NCI-H1417 (cell line): ENCODE measurements around the gene SOAT2.

ENCODE experiments used
- DNase-seq, 3 experiments: peaks; one replicate each; lab custom pipeline; 2025; lab: John Stamatoyannopoulos, UW

Gene SOAT2, protein sequence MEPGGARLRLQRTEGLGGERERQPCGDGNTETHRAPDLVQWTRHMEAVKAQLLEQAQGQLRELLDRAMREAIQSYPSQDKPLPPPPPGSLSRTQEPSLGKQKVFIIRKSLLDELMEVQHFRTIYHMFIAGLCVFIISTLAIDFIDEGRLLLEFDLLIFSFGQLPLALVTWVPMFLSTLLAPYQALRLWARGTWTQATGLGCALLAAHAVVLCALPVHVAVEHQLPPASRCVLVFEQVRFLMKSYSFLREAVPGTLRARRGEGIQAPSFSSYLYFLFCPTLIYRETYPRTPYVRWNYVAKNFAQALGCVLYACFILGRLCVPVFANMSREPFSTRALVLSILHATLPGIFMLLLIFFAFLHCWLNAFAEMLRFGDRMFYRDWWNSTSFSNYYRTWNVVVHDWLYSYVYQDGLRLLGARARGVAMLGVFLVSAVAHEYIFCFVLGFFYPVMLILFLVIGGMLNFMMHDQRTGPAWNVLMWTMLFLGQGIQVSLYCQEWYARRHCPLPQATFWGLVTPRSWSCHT

GRCh38 chr12:53102883-53103807, at the start of gene SOAT2:
Gene SOAT2, plus strand, starts transcription at chr12:53103486. Its CDS starts 92 bp downstream, at chr12:53103578.
- DNase-seq: peak in 1 of 3 experiments; percentile 35

DNA sequence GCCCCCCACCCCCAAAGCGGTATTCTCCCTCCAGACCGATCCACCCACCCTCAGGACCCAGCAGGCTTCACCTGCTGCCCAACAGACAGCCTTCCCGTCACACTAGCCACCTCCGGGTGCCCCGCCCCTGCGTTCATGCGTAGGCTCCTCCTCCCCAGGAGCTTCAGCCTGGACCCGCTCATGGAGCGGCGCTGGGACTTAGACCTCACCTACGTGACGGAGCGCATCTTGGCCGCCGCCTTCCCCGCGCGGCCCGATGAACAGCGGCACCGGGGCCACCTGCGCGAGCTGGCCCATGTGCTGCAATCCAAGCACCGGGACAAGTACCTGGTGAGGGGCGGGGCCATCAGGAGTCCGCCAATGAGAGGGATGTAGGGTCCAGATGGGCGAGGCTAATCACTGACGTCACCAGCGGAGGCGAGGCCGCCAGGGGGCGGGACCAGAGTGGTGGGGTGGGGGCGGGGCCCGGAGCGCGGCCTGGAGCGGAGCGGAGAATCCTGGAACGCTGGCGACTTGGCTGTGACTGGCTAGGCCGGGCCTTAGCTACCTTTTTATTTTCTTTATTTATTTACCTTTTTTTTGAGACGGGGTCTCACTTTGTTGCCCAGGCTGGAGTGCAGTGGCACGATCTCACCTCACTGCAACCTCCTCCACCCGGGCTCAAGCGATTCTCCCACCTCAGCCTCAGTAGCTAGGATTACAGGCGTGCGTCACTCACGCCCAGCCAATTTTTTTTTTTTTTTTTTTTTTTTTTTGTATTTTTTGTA, 49.0 kb upstream of the SOAT2 start:
- peak; percentile 98 to 99 (median 98) for DNase-seq

DNA sequence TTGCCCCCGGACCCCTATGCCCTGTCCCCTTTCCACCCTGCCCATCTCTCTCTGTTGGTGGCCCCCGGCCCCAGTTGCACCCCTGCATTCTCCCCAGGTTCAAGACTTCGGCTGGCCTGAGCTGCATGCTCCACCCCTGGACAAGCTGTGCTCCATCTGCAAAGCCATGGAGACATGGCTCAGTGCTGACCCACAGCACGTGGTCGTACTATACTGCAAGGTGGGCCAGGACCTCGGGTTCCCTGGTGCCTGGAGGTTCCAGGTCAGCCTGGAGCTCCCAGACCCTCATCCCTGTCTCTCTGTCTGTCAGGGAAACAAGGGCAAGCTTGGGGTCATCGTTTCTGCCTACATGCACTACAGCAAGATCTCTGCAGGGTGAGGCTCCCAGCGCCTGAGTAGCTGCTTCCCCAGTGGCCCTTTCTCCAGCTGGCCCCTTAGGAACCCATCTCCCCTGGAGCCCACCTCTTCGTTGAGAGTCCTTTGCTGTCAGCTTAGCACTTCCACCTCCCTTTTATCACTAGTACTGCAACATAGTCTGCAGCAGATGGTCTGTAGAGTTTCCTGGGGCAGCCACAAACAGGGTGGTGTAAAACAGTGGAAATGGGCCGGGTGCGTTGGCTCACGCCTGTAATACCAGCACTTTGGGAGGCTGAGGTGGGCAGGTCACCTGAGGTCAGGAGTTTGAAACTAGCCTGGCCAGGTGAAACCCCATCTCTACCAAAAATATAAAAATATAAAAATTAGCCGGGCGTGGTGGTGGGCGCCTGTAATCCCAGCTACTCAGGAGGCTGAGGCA, 47.6 kb upstream of the SOAT2 start:
- DNase-seq: no peak

DNA sequence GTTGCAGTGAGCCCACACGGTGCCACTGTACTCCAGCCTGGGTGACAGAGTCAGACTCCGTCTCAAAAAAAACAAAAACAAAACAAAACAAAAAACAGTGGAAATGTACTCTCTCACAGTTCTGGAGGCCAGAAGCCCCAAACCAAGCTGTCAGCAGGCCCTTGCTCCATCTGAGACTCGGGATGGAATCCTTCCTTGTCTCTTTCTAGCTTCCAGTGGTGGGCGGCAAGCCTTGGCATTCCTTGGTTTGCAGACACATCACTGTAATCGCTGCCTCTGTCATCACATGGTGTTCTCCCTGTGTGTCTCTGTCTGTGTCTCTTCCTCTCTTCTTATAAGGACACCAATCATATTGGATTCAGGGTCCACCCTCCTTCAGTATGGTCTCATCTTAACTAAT, 47.0 kb upstream of the SOAT2 start:
- no peak for DNase-seq

GRCh38 chr12:53056901-53057300, 46.4 kb upstream of the SOAT2 start:
- DNase-seq: no peak

- DNase-seq: peak in 1 of 3 experiments; percentile 23
These were observed 45.3 kb upstream of the SOAT2 start for GRCh38 chr12:53057816-53058500.

GRCh38 chr12:53058674-53059433, 44.4 kb upstream of the SOAT2 start:
- no peak for DNase-seq

DNA sequence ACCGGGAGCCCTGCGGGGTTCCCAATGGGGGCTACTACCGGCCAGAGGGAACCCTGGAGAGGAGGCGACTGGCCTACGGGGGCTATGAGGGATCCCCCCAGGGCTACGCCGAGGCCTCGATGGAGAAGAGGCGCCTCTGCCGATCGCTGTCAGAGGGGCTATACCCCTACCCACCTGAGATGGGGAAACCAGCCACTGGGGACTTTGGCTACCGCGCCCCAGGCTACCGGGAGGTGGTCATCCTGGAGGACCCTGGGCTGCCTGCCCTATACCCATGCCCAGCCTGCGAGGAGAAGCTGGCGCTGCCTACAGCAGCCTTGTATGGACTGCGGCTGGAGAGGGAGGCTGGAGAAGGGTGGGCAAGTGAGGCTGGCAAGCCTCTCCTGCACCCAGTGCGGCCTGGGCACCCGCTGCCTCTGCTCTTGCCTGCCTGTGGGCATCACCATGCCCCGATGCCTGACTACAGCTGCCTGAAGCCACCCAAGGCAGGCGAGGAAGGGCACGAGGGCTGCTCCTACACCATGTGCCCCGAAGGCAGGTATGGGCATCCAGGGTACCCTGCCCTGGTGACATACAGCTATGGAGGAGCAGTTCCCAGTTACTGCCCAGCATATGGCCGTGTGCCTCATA, 43.7 kb upstream of the SOAT2 start:
- no peak for DNase-seq

DNA sequence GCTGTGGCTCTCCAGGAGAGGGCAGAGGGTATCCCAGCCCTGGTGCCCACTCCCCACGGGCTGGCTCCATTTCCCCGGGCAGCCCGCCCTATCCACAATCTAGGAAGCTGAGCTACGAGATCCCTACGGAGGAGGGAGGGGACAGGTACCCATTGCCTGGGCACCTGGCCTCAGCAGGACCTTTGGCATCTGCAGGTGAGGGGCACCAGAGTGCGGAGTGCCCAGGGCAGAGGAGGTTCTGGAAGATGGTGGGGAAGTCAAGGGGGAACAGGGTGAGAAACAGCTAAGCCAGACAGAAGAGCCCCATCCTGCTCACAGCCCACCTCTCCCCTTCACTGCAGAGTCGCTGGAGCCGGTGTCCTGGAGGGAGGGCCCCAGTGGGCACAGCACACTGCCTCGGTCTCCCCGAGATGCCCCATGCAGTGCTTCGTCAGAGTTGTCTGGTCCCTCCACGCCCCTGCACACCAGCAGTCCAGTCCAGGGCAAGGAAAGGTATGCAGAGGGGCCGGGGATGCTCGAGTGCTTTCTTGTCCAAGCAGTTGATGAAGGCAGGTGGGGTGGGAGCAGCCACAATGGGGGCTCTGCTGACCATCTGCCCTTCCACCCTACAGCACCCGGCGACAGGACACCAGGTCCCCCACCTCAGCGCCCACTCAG, 43.1 kb upstream of the SOAT2 start:
- no peak for DNase-seq

DNA sequence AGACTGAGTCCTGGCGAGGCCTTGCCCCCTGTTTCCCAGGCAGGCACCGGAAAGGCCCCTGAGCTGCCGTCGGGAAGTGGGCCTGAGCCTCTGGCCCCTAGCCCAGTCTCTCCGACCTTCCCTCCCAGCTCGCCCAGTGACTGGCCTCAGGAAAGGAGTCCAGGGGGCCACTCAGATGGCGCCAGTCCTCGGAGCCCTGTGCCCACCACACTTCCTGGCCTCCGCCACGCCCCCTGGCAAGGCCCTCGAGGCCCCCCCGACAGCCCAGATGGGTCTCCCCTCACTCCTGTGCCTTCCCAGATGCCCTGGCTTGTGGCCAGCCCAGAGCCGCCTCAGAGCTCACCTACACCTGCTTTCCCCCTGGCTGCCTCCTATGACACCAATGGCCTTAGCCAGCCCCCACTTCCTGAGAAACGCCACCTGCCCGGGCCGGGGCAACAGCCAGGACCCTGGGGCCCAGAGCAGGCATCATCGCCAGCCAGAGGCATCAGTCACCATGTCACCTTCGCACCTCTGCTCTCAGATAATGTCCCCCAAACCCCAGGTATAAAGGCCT, 42.5 kb upstream of the SOAT2 start:
- peak in 2 of 3 experiments; percentile 72 to 83 for DNase-seq

DNA sequence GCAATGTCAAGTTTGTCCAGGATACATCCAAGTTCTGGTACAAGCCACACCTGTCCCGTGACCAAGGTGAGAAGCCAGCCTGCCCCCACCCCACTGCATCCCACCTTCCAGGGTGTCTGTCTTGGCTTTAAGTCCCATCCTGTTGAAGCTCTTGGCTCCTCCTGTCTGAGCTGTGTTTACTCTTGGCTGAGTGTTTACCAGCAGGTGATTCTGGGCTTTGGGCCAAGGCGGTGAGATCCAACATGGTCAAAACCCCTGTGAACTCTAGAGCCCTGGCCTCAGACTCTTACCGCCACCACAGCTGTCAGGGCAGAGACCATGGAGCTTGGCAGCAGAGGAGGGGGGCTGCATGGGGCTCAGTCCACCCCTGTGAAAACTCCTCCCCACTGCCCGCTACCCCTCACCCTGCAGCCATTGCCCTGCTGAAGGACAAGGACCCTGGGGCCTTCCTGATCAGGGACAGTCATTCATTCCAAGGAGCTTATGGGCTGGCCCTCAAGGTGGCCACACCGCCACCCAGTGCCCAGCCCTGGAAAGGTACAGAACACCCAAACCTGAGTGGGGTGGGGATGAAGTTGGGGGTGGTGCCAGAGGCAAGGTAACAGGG, 41.8 kb upstream of the SOAT2 start:
- DNase-seq: peak; percentile 77 to 97 (median 86)

DNA sequence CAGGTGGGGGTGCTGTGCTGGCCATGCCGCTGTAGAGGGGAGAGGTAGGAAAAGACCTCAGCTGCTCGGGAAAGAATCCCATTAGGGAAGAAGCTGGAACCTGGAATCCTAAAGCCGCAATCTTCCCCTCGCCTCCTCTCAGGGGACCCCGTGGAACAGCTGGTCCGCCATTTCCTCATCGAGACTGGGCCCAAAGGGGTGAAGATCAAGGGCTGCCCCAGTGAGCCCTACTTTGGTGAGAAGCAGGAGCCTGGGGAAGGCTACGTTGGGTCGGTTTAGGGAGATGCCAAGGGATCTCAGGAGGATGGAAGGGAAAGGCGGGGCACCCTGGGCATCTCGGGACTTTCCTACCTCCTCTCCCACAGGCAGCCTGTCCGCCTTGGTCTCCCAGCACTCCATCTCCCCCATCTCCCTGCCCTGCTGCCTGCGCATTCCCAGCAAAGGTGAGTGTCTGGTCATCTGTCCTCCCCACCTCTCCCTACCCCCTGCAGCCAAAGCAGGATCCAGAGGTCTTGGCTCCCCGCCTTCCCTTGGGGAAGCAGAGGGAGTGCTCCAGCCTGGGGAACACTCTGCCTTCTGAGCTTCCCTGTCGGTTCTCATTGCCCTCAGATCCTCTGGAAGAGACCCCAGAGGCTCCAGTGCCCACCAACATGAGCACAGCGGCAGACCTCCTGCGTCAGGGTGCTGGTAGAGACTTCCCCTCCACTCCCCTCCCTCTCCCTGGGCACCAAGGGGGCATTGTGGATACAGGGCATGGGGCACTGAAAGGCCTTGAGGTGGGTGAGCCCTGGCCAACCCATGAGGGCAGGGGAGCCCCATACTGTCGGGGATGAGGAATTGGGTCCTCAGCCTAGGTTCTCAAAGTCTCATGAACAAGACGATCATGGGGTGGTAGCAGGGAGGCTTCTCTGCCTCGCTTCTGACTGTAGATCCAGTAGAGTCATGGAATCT, 41.0 kb upstream of the SOAT2 start:
- DNase-seq: no peak

DNA sequence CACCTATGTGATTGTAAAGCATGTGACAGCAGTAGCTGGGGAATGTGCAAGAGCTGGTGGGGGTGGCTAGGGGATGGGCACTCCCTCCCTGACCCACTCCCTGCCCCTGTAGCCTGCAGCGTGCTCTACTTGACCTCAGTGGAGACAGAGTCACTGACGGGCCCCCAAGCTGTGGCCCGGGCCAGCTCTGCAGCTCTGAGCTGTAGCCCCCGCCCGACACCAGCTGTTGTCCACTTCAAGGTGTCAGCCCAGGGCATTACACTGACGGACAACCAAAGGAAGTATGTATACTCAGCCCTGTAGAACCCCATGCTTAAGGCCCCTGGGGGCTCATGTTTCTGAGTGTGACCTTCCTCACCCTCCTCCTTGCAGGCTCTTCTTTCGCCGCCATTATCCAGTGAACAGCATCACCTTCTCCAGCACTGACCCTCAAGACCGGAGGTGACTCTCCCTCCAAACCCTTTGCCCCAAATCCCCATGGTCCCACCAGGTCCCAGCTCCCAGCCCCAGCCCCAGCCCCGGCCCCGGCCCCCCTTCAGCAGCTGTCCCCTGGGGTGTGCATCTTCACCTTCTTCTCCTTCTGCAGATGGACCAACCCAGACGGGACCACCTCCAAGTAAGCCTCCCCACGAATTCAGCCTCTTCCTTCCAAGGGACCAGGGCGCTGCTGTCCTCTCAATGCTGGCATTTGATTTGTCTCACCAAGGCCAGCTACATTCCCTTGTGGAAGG, 40.1 kb upstream of the SOAT2 start:
- DNase-seq: no peak

GRCh38 chr12:53063708-53064612, 39.3 kb upstream of the SOAT2 start:
- DNase-seq: peak in 1 of 3 experiments; percentile 51
